Peyer's patch (tissue), 4 donors: Measurements from ENCODE around the gene CRYGA. TPM values are rescaled to one million over a fixed set of nuclear protein-coding genes. Genes with fewer than 3 reads are reported as not detected.
"Not testable (repeated sequence)": the region's sequence is repeated elsewhere in the genome, so short reads cannot be mapped to it uniquely, and the experiment has no call there.

ENCODE experiments used
- DNase-seq, 3 donors: peaks; one replicate each; pipeline ENCODE4 v3.0.0-alpha.2; 2017 to 2019
- H3K27ac ChIP-seq, 4 donors: fragments of 200-600 bp; sonication (generic); one replicate each; pipeline ENCODE4 v1.5.1; 2016 to 2019
- H3K27me3 ChIP-seq, 2 donors: fragments of 200-600 bp; sonication (generic); one replicate each; pipeline ENCODE4 v1.5.1; 2019
- H3K36me3 ChIP-seq, 3 donors: fragments of 200-600 bp; sonication (generic); one replicate each; pipeline ENCODE4 v1.5.1; 2016 to 2019
- H3K4me1 ChIP-seq, 4 donors: fragments of 200-600 bp; sonication (generic); one replicate each; pipeline ENCODE4 v1.5.1; 2016 to 2019
- H3K4me3 ChIP-seq, 4 donors: fragments of 200-600 bp; sonication (generic); 1 replicate in 3 of 4; 2 replicates in 1 of 4; pipeline ENCODE4 v1.5.1; 2016 to 2019; ENCODE audit warnings: mild to moderate bottlenecking in 1 of 4
- H3K9me3 ChIP-seq, 4 donors: fragments of 200-600 bp; sonication (generic); one replicate each; pipeline ENCODE4 v1.5.1; 2016 to 2019; ENCODE audit warnings: mild to moderate bottlenecking in 1 of 4
- CTCF ChIP-seq, 6 experiments: fragments of 450-650 bp in 4 of 6; fragments of 200-600 bp in 2 of 6; sonication (generic) in 1 of 6; IDR thresholded peaks; one replicate each; pipeline ENCODE4 v1.5.1; 2017 to 2019; ENCODE audit warnings: antibody characterized with exemption in 6 of 6, mild to moderate bottlenecking in 3 of 6, moderate library complexity in 1 of 6
- POLR2A ChIP-seq, 2 donors: fragments of 450-650 bp; IDR thresholded peaks; one replicate each; pipeline ENCODE4 v1.5.1; 2017; ENCODE audit warnings: antibody characterized with exemption in 2 of 2, mild to moderate bottlenecking in 2 of 2, moderate library complexity in 2 of 2
- total RNA-seq, 4 donors: library from RNA; depleted of rRNA; stranded (reverse); fragments of >200 nt; gene quantifications; one replicate each; pipeline ENCODE4 v1.1.0, GENCODE V29; 2016

Gene CRYGA
- total RNA-seq, 4 donors from 2014 or later, result not detected

- Histone ChIP-seq H3K27ac (no peak overlapping the region), H3K27me3 (no peaks in the 10 kb centered on the region), H3K4me3 (no peak overlapping the region), H3K36me3 (no peaks in the 10 kb centered on the region), H3K4me1 (peaks cover 0 to 8% (median 0%) of the 10 kb centered on the region in 4 donors), H3K9me3 (no peaks in the 10 kb centered on the region)
- DNase-seq, result no peak
- TF ChIP-seq POLR2A (IDR thresholded peaks at IDR 0.05) (no peak), CTCF (IDR thresholded peaks at IDR 0.05) (no peak)
Observed at GRCh38 chr2:208112969-208113368, 50.4 kb downstream of the CRYGA start.

- H3K27me3 ChIP-seq, DNase-seq, H3K4me1 ChIP-seq, H3K27ac ChIP-seq, H3K9me3 ChIP-seq, H3K4me3 ChIP-seq, H3K36me3 ChIP-seq: not testable (repeated sequence)
Observed at GRCh38 chr2:208112273-208112745, 51.1 kb downstream of the CRYGA start.

Other genes with a start within 250 kb of the CRYGA start
- gene PLEKHM3, start 138.1 kb downstream of the CRYGA start, total RNA-seq, result 10 to 100 TPM; 14.4 to 45.4 (median 22.7) TPM
- gene CRYGD, start 39.1 kb downstream of the CRYGA start, total RNA-seq, result not detected
- not detected for gene CRYGC, start 33.8 kb downstream of the CRYGA start, total RNA-seq
- gene CRYGB, start 17.4 kb downstream of the CRYGA start, total RNA-seq, result not detected
- not detected for gene C2orf80, start 26.4 kb upstream of the CRYGA start, total RNA-seq
- gene IDH1, start 91.5 kb upstream of the CRYGA start, total RNA-seq, result 100 to 1,000 TPM; 115 to 299 (median 184) TPM
- 10 to 100 TPM; 24.2 to 75.1 (median 44.3) TPM for gene PIKFYVE, start 102.7 kb upstream of the CRYGA start, total RNA-seq
- gene PTH2R, start 243.2 kb upstream of the CRYGA start, total RNA-seq, result not detected